Activated effector memory CD4-positive, alpha-beta T cell treated with Interleukin-2 at 50 U/mL for 16 hours (primary cell): ENCODE results near the gene OR2T11.
A peak's percentile ranks its signal among the peaks of the same experiment; 100 is the strongest.
"Not testable (repeated sequence)": the region's sequence is repeated elsewhere in the genome, so short reads cannot be mapped to it uniquely, and the experiment has no call there.

ENCODE experiments used
- DNase-seq: peaks from one replicate; pipeline ENCODE4 v3.0.0-alpha.2; 2020

Gene OR2T11, protein sequence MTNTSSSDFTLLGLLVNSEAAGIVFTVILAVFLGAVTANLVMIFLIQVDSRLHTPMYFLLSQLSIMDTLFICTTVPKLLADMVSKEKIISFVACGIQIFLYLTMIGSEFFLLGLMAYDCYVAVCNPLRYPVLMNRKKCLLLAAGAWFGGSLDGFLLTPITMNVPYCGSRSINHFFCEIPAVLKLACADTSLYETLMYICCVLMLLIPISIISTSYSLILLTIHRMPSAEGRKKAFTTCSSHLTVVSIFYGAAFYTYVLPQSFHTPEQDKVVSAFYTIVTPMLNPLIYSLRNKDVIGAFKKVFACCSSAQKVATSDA

DNA sequence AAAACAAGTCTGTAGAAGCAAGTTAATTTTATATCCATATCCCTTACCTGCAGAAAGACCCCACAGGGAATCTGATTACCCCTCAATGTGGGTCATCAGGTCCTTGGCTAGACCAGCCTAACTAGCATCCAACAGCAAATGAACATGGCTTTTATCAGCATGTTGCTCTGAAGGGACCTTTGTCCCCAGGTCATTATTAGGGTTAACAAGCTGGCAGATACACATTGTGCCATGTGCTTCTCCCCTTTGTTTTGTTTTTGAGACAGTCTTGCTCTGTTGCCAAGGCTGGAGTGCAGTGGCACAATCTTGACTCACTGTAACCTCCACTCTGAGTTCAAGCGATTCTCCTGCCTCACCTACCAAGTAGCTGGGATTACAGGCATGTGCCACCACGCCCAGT is at the start of gene OR2T11:
TSS of gene OR2T11 (minus strand) at position 101 of the 400 bp plus-strand sequence. CDS start 7,963 bp downstream, outside the sequence.
- DNase-seq: not testable (repeated sequence)

DNA sequence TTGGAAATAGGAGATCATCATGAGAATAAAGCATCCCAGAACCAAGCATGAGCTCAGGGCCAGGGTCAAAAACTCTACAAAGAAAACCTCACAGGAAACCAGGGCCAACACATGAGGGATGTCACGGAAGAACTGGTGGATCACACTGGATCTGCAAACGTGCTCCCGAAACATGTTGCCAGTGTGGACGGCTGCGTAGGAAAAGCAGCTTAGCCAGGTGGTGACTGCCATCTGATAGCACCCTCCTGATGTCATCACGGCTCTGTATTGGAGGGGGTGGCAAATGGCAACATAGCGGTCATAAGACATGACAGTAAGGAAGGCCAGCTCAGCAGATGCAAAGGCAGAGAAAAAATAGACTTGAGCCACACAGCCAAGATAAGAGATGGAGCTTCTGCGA is 46.8 kb upstream of the OR2T11 start:
- no peak for DNase-seq

DNA sequence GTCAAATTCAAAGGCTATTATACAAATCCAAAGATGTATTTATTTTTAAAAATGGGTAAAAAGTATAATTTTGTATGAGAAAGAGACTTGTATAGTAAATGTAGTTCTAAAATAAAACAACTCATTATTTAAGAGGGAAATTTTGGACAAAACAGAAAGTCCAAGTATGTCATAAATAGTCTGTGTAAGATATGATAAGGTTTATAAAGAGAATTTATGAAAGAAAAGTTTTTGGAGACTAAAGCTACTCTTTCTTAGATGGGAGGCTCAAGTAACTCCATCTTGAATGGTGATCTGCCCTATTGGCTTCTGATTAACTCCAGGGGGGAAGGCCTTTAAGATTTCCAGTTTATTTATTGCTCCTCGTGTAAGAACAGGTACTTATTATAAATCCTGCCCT is 35.1 kb upstream of the OR2T11 start:
- DNase-seq: no peak

DNA sequence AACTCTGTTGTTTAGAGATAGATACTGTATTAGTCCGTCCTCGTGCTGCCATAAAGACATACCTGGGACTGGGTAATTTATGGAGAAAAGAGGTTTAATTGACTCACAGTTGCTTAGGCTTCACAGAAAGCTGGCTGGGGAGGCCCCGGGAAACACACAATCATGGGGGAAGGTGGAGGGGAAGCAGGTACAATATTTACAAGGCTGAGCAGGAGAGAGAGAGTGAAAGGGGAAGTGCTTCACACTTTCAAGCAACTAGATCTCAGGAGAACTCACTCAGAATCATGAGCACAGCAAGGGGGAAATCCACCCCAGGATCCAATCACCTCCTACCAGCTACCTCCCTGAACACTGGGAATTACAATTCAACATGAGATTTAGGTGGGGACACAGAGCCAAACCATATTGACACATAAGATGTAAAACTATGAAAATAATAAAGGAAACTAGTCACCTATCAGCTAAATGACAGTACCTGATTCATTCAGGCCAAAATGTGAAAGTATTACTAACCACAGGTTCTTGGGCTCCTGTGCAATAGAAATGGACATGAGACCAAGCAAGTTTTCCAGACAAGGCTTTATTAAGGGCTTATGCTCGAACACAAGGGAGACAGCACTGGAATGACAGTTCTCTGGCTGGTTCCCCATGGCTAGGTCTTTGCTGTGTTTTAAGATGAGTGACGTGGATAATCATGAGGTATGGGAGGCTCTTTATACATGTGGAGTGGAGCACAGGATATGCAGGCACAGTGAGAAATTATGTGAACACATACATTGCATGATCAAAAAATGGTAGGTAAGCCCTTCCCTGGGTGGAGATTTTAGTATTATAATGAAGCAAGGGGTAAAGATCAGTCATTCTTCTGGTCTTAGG is 28.8 kb upstream of the OR2T11 start:
- not testable (repeated sequence) for DNase-seq

DNA sequence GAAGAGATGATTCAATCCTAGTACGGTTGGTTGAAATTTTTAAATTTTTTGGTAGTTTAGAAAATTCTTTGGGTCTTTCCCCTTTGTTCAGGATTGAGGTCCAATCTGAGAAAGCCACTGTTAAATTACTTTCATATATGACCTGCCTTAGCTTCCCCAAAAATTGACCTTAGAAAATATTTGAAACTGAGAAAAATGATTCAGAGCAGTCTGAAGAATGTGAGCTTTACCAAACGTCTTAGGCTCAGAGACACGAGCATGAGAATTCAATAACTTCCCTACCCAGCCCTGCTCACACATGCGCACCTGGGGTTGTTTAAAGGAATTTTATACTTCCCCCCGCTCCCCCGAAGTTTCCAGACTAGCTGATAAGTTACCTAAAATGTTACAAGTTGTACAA is 21.9 kb upstream of the OR2T11 start:
- not testable (repeated sequence) for DNase-seq

DNA sequence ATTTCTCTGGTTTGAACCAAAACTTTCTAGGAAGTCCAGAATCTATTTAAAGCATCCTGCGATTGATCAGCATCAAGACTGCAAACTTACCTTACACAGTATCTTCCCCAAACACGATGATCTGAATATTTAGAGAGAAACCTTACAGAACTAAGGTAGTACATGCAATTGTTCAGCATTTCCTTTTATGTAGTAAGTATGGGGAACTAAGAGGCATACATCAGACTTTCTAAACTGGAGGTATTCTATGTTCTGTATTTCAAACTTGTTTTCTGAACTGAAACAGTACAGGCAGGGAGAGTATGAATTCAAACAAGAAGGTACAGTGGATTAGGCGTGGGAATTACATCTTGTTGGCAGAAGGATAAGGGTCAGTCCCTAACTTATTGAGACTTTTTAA is 20.5 kb upstream of the OR2T11 start, which contains the start of gene OR2T27:
TSS of gene OR2T27 (minus strand) at position 175 of the 400 bp plus-strand sequence. CDS start 4,644 bp downstream, outside the sequence.
- DNase-seq: not testable (repeated sequence)

DNA sequence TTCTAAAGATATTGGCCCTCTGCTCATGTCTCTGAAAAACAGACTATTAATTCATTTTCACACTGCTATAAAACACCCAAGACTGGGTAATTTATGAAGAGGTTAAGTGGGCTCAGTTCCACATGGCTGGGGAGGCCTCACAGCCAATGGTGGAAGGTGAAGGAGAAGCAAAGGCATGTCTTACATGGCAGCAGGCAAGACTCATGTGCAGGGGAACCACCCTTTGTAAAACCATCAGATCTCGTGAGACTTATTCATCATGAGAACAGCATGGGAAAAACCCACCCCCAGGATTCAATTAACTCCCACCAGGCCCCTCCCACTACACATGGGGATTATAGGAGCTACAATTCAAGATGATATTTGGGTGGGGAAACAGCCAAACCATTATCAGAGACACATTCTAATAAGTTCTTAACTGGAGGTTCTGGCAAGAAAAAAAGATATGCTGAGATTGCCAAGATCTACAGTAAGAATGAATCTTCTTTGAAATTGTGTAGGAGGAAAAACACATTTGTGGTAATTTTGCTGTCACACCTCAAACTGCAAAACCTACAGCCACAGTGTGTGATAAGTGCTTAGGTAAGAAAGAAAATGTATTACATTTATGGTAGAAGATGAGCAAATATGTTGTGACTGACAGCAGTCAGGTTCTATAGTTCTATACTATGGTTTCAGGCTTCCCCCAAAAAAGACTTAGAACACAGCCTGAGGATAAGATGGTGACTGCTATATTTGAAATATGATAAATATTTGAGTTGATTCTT is 14.1 kb upstream of the OR2T11 start:
- DNase-seq: not testable (repeated sequence)

DNA sequence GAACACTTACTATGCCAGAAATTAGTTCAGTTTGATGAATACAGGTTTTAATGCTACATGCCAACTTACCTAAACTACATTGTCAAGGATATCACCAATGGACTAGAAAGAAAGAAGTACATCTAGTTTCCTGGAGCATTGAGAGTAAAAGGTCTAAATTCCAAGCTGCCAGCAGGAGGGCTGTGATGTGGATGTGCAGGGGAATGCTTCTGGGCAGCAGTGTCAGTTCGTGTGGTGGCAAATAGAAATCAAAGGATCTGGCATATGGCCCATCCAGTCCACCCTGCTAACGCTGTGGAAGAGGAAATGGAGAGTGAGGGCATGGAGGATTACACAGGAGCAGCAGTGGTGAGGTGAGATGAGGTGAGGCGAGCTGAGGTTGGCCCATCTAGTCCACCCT is 10.3 kb upstream of the OR2T11 start, which contains the start of gene OR2T35:
TSS of gene OR2T35 (minus strand) at position 101 of the 400 bp plus-strand sequence. CDS start 6,020 bp downstream, outside the sequence.
- DNase-seq: not testable (repeated sequence)

DNA sequence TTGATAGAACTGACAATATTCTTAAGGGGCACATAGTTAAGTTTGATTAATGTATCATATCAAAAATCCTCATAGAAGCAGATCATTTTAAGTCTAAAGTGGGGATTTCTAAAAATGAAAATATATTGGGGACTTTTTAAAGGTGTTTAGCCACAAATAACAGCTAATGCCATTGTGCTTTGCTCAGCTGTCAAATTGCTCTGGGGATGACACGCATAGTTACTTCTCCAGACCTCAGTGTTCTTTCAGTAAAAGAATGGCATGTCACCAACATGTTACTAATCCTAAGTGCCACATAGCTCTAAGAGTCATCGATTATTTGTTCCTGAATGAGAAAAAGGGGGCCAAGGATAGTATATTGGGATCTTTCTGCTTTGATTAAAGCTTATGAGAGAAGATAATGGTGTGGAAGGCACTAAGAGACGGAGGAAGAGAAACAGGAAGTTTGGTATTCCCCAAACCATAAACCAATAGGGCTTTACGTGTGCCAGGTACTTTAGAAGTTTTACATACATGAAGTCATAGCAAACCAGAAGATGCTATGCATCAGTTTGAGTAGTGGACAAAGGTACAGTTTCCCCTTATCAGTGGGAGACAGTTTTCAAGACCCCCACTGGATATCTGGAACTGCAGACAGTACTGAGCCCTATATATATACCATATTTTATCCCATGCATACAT is 8.2 kb upstream of the OR2T11 start:
- DNase-seq: not testable (repeated sequence)

DNA sequence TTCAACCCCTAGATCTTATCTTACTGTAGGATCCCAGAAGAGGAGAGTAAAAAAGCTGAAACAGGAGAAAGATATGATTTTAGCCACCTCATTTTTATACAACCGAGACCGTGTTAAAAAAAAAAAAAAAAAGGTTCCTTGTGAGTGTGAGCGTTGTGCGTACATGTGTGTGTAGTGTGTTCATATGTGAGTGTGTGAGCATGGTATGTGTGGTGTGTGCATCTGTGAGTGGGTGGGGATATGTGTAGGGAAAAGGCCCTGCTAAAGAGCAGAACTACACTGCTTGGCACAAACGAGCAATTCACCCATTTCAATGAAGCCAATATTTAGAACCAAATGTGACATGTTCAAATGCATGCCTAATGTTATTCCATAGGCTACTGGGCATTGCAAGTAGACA is 6.7 kb upstream of the OR2T11 start:
- not testable (repeated sequence) for DNase-seq

DNA sequence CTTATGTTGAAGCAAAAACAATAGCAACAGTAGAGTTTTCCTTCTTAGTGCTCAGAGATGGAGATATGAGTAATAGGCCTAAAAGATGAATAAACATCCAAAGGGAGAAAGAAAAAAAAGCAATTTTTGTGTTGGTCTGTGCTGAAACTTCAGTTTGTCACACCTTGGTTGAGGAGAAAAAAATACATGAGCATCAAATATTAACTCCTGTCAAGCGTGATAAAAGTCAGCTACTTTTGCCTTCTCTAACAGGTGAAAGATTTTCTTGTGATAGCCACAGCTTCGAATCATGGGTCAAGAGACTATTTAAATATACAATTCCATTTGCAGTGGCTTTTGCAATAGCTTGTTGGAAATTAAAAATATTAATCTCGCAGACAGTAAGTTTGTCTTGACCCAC is 6.0 kb upstream of the OR2T11 start:
- not testable (repeated sequence) for DNase-seq

DNA sequence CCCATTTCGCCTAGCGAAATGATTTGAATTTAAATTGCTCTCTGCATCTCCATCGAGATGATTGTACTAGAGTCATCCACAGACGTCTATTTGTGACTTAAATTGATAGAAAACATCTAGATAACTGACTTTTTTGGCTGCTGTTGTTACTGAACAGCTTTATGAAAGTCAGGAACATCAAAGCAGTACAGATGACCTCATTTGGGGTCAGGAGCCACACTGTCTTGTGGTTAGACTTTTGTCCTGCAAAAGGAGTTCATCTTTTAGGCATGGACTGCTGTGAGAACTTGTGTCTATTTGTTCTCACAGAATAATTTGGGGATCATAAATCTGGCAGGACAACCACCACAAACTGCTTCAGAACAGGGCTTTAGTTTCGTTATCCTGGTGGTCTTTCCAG is 4.8 kb upstream of the OR2T11 start:
- DNase-seq: not testable (repeated sequence)

DNA sequence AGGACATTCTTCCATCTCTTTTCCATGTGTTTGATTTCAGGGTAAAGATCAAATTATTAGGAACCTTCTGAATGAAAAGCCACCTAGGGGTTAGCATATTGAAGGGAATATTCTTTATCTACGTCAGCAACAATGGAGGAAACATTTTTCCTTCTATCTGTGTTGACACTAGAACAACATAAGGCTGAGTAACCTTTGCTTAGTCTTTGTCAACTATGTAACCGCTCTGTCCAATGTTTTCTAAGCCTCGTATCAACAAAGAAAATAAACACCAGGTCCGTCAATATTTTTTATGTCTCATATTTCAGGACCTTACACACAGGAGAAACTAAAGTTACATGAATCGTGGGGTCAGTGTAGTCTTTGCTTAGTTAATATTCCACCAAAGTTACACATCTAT is 1.7 kb upstream of the OR2T11 start:
- not testable (repeated sequence) for DNase-seq

DNA sequence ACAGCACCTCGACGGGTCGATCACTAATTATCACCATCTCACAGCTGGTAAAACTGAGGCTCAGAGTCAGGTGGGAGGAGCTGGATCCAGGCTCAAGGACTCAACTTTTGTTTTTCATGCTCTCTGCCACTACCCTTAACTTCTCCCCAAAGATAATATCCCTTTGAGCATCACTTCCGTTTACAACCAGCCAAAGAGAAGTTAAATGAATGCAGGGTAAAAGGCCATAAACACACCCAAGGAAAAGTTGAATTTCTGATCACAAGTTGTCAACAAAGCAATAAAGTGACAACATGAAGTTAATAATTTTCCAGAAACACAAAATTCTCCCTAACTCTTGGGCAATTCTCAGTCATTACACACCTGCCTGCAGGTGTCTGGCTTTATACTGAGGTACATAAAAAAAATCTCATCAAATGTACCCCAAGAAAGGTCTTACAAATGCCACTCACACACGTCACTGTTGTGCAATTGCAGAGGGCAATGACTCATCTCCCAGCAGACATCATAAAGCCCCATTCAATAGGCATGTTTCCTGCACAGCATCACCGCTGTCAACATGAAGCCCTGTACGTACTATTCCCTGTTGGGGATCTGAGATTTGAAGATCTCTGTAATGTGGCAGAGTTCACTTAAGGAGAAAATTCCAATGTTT is 3.4 kb downstream of the OR2T11 start:
- DNase-seq: no peak

DNA sequence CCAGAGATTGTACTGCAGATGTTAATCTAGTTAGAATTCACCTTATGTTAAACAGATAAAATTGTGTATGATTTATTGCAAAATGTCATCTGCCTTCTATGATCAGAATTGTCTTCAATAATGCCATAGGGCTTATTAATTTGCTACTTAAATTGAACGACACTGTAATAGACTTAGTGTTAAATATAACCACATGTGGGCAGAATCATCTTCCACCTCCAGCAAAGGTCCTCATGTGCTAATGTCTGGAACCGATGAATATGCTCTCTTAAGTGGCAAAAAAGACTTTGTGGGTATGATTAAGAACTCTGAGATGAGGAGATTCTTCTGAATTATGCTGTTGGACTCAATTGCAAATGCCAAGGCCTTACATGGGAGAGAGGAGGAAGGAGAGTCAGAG is 4.3 kb downstream of the OR2T11 start:
- no peak for DNase-seq

DNA sequence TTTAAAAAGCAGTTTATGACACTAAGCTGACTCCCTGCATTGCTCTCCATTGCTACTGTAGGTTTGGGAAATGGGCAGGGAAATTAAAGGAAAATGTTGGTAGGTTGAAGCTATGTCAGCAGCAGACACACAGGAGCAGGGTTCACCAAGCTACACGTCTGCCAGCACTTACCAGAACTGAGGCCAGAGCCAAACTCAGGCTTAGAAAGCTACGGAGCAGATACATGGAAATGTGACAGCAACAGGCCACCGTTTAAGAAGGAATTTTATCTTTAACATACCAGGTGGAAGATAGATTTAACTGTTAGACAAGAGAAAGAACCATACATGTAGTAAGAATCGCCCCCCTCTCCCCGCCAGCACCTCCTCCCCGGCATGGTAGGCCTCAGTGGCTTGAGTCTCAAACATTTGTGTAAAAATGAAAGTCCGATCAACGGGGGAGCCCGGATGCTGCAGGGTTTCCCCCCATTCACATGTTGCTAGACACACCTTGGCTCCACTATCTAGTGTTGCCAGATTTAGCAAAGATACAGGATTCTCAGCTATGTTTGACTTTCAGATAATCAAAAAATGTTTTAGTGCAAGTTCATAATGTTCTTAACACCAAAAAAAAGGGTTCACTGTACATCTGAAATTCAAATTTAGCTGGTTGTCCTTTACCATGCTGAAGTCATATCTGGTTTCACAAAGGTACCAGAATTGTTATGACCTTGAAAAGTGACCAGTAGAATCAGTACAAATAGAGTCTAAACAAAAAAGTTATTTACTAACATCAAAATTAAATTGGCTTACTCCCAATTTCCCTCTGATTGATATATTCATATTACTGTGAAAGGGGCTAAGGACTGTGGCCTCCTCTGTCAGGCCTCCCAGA is 6.7 kb downstream of the OR2T11 start:
- no peak for DNase-seq

DNA sequence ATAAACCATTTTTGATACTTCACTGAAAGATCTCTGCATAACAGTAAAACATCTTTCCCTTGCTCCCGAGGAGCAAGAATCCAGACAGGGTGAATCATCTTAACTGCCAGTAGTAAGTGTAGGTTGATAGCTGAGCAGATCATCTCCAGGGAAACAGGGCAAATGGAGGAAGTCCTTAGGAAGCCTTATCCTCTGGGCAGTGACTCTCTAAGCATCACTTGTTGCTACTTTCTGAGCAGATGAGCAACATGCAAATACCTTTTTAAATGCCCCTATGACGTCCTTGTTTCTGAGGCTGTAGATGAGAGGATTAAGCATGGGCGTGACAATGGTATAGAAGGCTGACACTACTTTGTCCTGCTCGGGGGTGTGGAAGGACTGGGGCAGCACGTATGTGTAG is 8.9 kb downstream of the OR2T11 start:
- DNase-seq: no peak

DNA sequence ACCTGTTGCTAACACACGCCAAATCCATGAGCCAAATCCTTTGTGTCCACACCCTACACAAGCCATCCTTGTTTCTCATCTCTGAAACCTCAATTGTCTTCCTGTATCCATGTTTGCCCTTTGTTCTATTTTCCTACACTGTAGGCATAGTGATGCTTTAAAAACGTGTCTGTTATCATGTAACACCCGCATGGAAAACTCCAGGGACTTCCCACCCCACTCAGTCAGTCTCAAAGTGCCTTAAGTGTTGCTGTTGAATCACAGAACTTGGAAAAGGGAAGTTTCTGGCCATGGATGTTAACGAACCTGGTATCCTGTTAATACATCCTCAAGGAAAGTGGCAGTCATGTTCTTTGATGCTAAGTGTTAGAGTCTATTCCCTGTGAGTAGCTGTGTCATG is 9.7 kb downstream of the OR2T11 start:
- DNase-seq: no peak

DNA sequence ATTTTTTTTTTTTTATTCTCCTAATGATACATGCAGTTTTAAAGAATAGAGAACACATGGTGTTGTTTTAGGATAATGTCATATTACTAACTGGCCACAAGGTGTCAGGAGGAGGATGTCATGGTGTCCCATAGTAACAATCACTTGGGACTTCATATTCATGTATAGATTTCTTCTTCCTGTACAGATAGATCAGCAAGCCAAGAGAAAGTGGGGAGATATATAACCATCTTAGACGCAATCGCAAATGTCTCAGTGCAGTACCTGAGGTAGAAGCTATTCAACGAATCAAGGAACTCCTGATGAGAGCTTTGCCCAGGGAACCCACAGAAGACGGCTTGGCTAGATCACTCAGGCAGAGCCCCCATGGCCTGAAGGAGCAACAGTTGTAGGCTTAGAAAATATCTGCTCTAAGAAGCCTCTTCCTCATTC is 12.3 kb downstream of the OR2T11 start:
- DNase-seq: no peak

DNA sequence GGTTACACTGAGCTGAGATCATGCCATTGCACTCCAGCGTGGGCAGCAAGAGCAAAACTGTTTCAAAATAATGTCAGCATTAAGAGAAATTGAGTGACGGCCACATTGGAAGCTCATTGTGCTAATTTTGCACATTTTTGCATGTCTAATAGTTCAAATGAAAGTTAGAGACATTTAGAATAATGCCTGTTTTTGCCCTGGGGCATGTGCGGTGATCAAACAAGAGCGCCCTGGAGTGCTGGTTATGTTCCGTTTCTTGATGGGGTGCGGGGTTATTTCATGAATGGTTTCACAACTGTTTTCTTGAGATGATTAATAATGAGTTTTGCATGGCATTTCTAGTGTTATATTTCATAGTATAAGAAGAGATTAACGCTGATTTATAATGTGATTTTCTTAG is 13.1 kb downstream of the OR2T11 start:
- no peak for DNase-seq

DNA sequence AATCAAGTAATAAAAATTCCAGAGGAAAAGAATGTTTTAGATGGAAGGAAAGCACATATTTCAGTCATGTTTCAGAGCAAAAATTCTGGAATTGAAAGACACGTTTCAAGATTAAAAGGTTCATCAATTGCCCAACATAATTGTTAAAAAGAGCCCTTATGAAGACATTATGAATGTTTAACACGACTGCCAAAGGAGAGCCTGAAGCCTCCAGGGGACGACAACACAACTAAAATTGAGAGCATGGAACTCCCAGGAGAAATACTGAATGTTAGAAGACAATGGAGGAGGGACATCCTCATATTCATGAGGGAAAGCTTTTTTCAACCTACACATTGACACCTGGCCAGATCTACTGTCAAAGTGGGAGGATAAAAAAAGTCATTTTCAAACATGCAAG is 16.0 kb downstream of the OR2T11 start:
- DNase-seq: peak; percentile 22
